CD8-positive, alpha-beta memory T cell (primary cell): ENCODE measurements around the gene CLCF1. TPM values are rescaled to one million over a fixed set of nuclear protein-coding genes. Genes with fewer than 3 reads are reported as not detected.

Source experiments
- CTCF ChIA-PET: fragments of 350-600 bp; sonication (Branson Sonifier 250); formaldehyde crosslinking; loops from one replicate; lab custom pipeline; 2021; ENCODE audit warnings: antibody characterized with exemption; lab: Charles Lee
- POLR2A ChIA-PET: fragments of 350-600 bp; sonication (Branson Sonifier 250); formaldehyde crosslinking; loops from one replicate; lab custom pipeline; 2021; ENCODE audit warnings: antibody characterized with exemption; lab: Charles Lee
- DNase-seq, 5 donors: peaks; one replicate each; pipeline versions ENCODE4 v3.0.0 to v3.0.0-alpha.2; 2020 to 2022; ENCODE audit warnings: mixed read lengths in 1 of 5
- H3K27ac ChIP-seq: one replicate; pipeline ENCODE4 v1.7.0; 2013; ENCODE audit warnings: low read depth, mild to moderate bottlenecking, low read length, moderate library complexity
- H3K27me3 ChIP-seq: 2 replicates; pipeline ENCODE4 v1.7.0; 2013; ENCODE audit warnings: low read length, mild to moderate bottlenecking; ENCODE audit not compliant: insufficient read depth, poor library complexity, severe bottlenecking
- H3K36me3 ChIP-seq: 2 replicates; pipeline ENCODE4 v1.7.0; 2013; ENCODE audit warnings: mild to moderate bottlenecking, low read length, moderate library complexity; ENCODE audit not compliant: insufficient read depth
- H3K4me1 ChIP-seq: 2 replicates; pipeline ENCODE4 v1.7.0; 2013; ENCODE audit warnings: mild to moderate bottlenecking, low read length, moderate library complexity; ENCODE audit not compliant: insufficient read depth
- H3K4me3 ChIP-seq: 2 replicates; pipeline ENCODE4 v1.7.0; 2013; ENCODE audit warnings: mild to moderate bottlenecking, low read length
- H3K9me3 ChIP-seq: 2 replicates; pipeline ENCODE4 v1.7.0; 2013; ENCODE audit warnings: mild to moderate bottlenecking, low read length
- H3K27ac Mint-ChIP-seq, 8 donors: one replicate each; pipeline ENCODE4 v1.8.0; 2020 to 2021; ENCODE audit warnings: mixed read lengths in 8 of 8, mild to moderate bottlenecking in 6 of 8, inconsistent platforms in 3 of 8, moderate library complexity in 3 of 8
- H3K27me3 Mint-ChIP-seq, 2 donors: one replicate each; pipeline ENCODE4 v1.8.0; 2020 to 2021; ENCODE audit warnings: mixed read lengths in 2 of 2, mild to moderate bottlenecking in 1 of 2, moderate library complexity in 1 of 2
- H3K36me3 Mint-ChIP-seq, 3 donors: one replicate each; pipeline ENCODE4 v1.8.0; 2020 to 2021; ENCODE audit warnings: mixed read lengths in 3 of 3, inconsistent platforms in 1 of 3, mild to moderate bottlenecking in 1 of 3
- H3K4me1 Mint-ChIP-seq, 3 donors: one replicate each; pipeline ENCODE4 v1.8.0; 2020 to 2021; ENCODE audit warnings: mixed read lengths in 3 of 3, inconsistent platforms in 1 of 3, mild to moderate bottlenecking in 1 of 3
- H3K4me3 Mint-ChIP-seq, 7 donors: one replicate each; pipeline ENCODE4 v1.8.0; 2020 to 2021; ENCODE audit warnings: mixed read lengths in 7 of 7, mild to moderate bottlenecking in 6 of 7, moderate library complexity in 4 of 7, inconsistent platforms in 2 of 7
- H3K9me3 Mint-ChIP-seq, 5 donors: one replicate each; pipeline ENCODE4 v1.8.0; 2020 to 2022; ENCODE audit warnings: mixed read lengths in 5 of 5, mild to moderate bottlenecking in 3 of 5, moderate library complexity in 2 of 5, inconsistent platforms in 1 of 5
- polyA plus RNA-seq: library from polyadenylated mRNA; unstranded; fragments of 300-500 nt; fragmentation: Illumina TruSeq; gene quantifications from one replicate; pipeline ENCODE4 v1.2.3, GENCODE V29; 2021
- total RNA-seq, 2 experiments: library from RNA; stranded (reverse); gene quantifications; one replicate each; pipeline ENCODE4 v1.2.3, GENCODE V29; 2021

The CLCF1 gene
- total and polyA plus RNA-seq, 3 experiments from 2014 or later, result 3.5 to 4.6 (median 4.2) TPM

GRCh38 chr11:67352546-67353316, 20.7 kb downstream of the CLCF1 start:
- CTCF ChIA-PET, result interaction anchor here (0.6 to 19.6 kb wide), 15 partner anchors 10 to 153 kb away, joined by 3 to 860 read pairs (median 7); partner anchors contain the start of genes CLCF1, GPR152, PITPNM1 and PPP1CA
- Histone ChIP-seq H3K36me3 (no peaks in the 10 kb centered on the region), H3K27ac (peak overlapping the region; percentile 96), H3K27me3 (no peaks in the 10 kb centered on the region), H3K4me1 (peaks cover 50% of the 10 kb centered on the region), H3K4me3 (peak overlapping the region; percentile 96), H3K9me3 (no peaks in the 10 kb centered on the region)
- no peaks in the 10 kb centered on the region for H3K27me3 Mint-ChIP-seq
- H3K27ac Mint-ChIP-seq, result peak overlapping the region; percentile 97 to 99 (median 98)
- POLR2A ChIA-PET, result interaction anchor here (0.6 to 4.1 kb wide), 27 partner anchors 8 to 790 kb away, joined by 3 to 51 read pairs (median 5); partner anchors contain the start of genes AIP, ANKRD13D, CLCF1 and KDM2A
- H3K4me1 Mint-ChIP-seq, result peaks cover 35 to 67% (median 56%) of the 10 kb centered on the region in 3 donors
- H3K36me3 Mint-ChIP-seq, result peaks cover 0 to 12% (median 2%) of the 10 kb centered on the region in 3 donors
- no peaks in the 10 kb centered on the region for H3K9me3 Mint-ChIP-seq
- H3K4me3 Mint-ChIP-seq, result peak overlapping the region; percentile 92 to 98 (median 95)
- peak in 1 of 5 donors; percentile 55 for DNase-seq

GRCh38 chr11:67351275-67352005, 22.0 kb downstream of the CLCF1 start:
- peaks cover 41% of the 10 kb centered on the region for H3K4me1 ChIP-seq
- H3K27ac ChIP-seq, result no peak overlapping the region
- Mint-ChIP-seq H3K27ac (peak overlapping the region; percentile 88 to 97 (median 93)), H3K36me3 (peaks cover 0 to 12% (median 2%) of the 10 kb centered on the region in 3 donors), H3K9me3 (no peaks in the 10 kb centered on the region), H3K4me3 (peak overlapping the region; percentile 67 to 98 (median 80)), H3K27me3 (no peaks in the 10 kb centered on the region), H3K4me1 (peaks cover 30 to 59% (median 52%) of the 10 kb centered on the region in 3 donors)
- no peaks in the 10 kb centered on the region for H3K27me3 ChIP-seq
- CTCF ChIA-PET, result interaction anchor here (0.7 to 19.6 kb wide), 36 partner anchors 8 to 278 kb away, joined by 3 to 860 read pairs (median 5); partner anchors contain the start of genes AIP, ANKRD13D, CDK2AP2 and CLCF1
- H3K4me3 ChIP-seq, result peak overlapping the region; percentile 1
- no peaks in the 10 kb centered on the region for H3K9me3 ChIP-seq
- H3K36me3 ChIP-seq, result no peaks in the 10 kb centered on the region
- POLR2A ChIA-PET, result interaction anchor here (0.6 to 4.1 kb wide), 6 partner anchors 23 to 229 kb away, joined by 3 to 51 read pairs (median 6); partner anchors contain the start of genes CLCF1, PPP1CA and RAD9A
- DNase-seq, result peak; percentile 55 to 77 (median 63)

- Histone ChIP-seq H3K4me1 (peaks cover 54% of the 10 kb centered on the region), H3K36me3 (no peaks in the 10 kb centered on the region), H3K27me3 (no peaks in the 10 kb centered on the region), H3K27ac (no peak overlapping the region), H3K9me3 (no peaks in the 10 kb centered on the region), H3K4me3 (no peak overlapping the region)
- H3K9me3 Mint-ChIP-seq, result no peaks in the 10 kb centered on the region
- H3K4me1 Mint-ChIP-seq, result peaks cover 33 to 71% (median 61%) of the 10 kb centered on the region in 3 donors
- H3K36me3 Mint-ChIP-seq, result peaks cover 0 to 12% (median 2%) of the 10 kb centered on the region in 3 donors
- CTCF ChIA-PET, result interaction anchor here (0.7 to 19.6 kb wide), 12 partner anchors 13 to 116 kb away, joined by 3 to 860 read pairs (median 8); partner anchors contain the start of genes ANKRD13D, CLCF1, PPP1CA and RAD9A
- no peak overlapping the region for H3K4me3 Mint-ChIP-seq
- no peaks in the 10 kb centered on the region for H3K27me3 Mint-ChIP-seq
- POLR2A ChIA-PET, result interaction anchor here (1.8 kb wide), 1 partner anchor 42 kb away, joined by 7 read pairs; the partner anchor contains the start of gene RAD9A
- no peak for DNase-seq
- peak overlapping the region in 5 of 8 donors; percentile 6 to 86 (median 74) for H3K27ac Mint-ChIP-seq
Measured at GRCh38 chr11:67349928-67350465, 23.4 kb downstream of the CLCF1 start.

GRCh38 chr11:67349457-67349856, 23.9 kb downstream of the CLCF1 start:
- CTCF ChIA-PET, result interaction anchor here (1.0 to 19.6 kb wide), 2 partner anchors 11 to 32 kb away, joined by 3 to 860 read pairs; partner anchors contain the start of genes CLCF1 and RAD9A
- Mint-ChIP-seq H3K27me3 (no peaks in the 10 kb centered on the region), H3K36me3 (peaks cover 0 to 12% (median 2%) of the 10 kb centered on the region in 3 donors), H3K9me3 (no peaks in the 10 kb centered on the region), H3K4me1 (peaks cover 32 to 70% (median 59%) of the 10 kb centered on the region in 3 donors), H3K27ac (peak overlapping the region in 6 of 8 donors; percentile 17 to 86 (median 70)), H3K4me3 (no peak overlapping the region)
- Histone ChIP-seq H3K4me3 (no peak overlapping the region), H3K27ac (no peak overlapping the region), H3K27me3 (no peaks in the 10 kb centered on the region), H3K4me1 (peaks cover 54% of the 10 kb centered on the region), H3K9me3 (no peaks in the 10 kb centered on the region), H3K36me3 (no peaks in the 10 kb centered on the region)
- POLR2A ChIA-PET, result interaction anchor here (0.9 kb wide), 1 partner anchor 31 kb away, joined by 4 read pairs; no protein-coding TSS in a partner anchor
- no peak for DNase-seq

- peaks cover 54% of the 10 kb centered on the region for H3K4me1 ChIP-seq
- Mint-ChIP-seq H3K27ac (peak overlapping the region in 7 of 8 donors; percentile 1 to 86 (median 66)), H3K27me3 (no peaks in the 10 kb centered on the region), H3K4me1 (peaks cover 31 to 70% (median 59%) of the 10 kb centered on the region in 3 donors), H3K36me3 (peaks cover 0 to 12% (median 2%) of the 10 kb centered on the region in 3 donors), H3K9me3 (no peaks in the 10 kb centered on the region), H3K4me3 (no peak overlapping the region)
- H3K36me3 ChIP-seq, result no peaks in the 10 kb centered on the region
- ChIA-PET CTCF (interaction anchor here (1.0 to 19.6 kb wide), 2 partner anchors 11 to 32 kb away, joined by 3 to 860 read pairs; partner anchors contain the start of genes CLCF1 and RAD9A), POLR2A (interaction anchor here (0.9 kb wide), 1 partner anchor 32 kb away, joined by 4 read pairs; no protein-coding TSS in a partner anchor)
- no peak for DNase-seq
- no peak overlapping the region for H3K27ac ChIP-seq
- no peak overlapping the region for H3K4me3 ChIP-seq
- no peaks in the 10 kb centered on the region for H3K9me3 ChIP-seq
- no peaks in the 10 kb centered on the region for H3K27me3 ChIP-seq
Measured at GRCh38 chr11:67349036-67349435, 24.4 kb downstream of the CLCF1 start.

- peak overlapping the region in 4 of 8 donors; percentile 14 to 74 (median 64) for H3K27ac Mint-ChIP-seq
- no peaks in the 10 kb centered on the region for H3K9me3 Mint-ChIP-seq
- ChIA-PET POLR2A (interaction anchor here (0.7 kb wide), 1 partner anchor 53 kb away, joined by 3 read pairs; the partner anchor contains the start of gene PPP1CA), CTCF (interaction anchor here (1.4 to 19.6 kb wide), 5 partner anchors 8 to 82 kb away, joined by 3 to 860 read pairs (median 18); partner anchors contain the start of genes CLCF1, GRK2 and RAD9A)
- H3K4me1 ChIP-seq, result peaks cover 55% of the 10 kb centered on the region
- H3K36me3 ChIP-seq, result no peaks in the 10 kb centered on the region
- H3K27me3 ChIP-seq, result no peaks in the 10 kb centered on the region
- H3K4me3 ChIP-seq, result no peak overlapping the region
- H3K27me3 Mint-ChIP-seq, result no peaks in the 10 kb centered on the region
- DNase-seq, result no peak
- H3K27ac ChIP-seq, result no peak overlapping the region
- H3K4me3 Mint-ChIP-seq, result no peak overlapping the region
- peaks cover 0 to 10% (median 2%) of the 10 kb centered on the region in 3 donors for H3K36me3 Mint-ChIP-seq
- peaks cover 27 to 64% (median 54%) of the 10 kb centered on the region in 3 donors for H3K4me1 Mint-ChIP-seq
- no peaks in the 10 kb centered on the region for H3K9me3 ChIP-seq
Measured at GRCh38 chr11:67347964-67348749, 25.2 kb downstream of the CLCF1 start.
